Cardiac fibroblast (primary cell): Measurements from ENCODE around the gene SNX18.

ENCODE experiments used
- DNase-seq, 2 donors: peaks; one replicate each; pipeline versions ENCODE4 v3.0.0 to v3.0.0-alpha.2; 2010; ENCODE audit warnings: low read depth in 2 of 2
- H3K4me3 ChIP-seq, 2 donors: replicated peaks in 1 of 2; 1 replicate in 1 of 2; 2 replicates in 1 of 2; pipeline ENCODE4 v1.5.1; 2011; ENCODE audit warnings: low read depth in 2 of 2, low read length in 2 of 2, mild to moderate bottlenecking in 2 of 2, moderate library complexity in 1 of 2
- CTCF ChIP-seq: IDR thresholded peaks from one replicate; pipeline ENCODE4 v1.5.1; 2011; ENCODE audit warnings: low read depth, mild to moderate bottlenecking, low read length, inconsistent platforms

SNX18 gene, protein sequence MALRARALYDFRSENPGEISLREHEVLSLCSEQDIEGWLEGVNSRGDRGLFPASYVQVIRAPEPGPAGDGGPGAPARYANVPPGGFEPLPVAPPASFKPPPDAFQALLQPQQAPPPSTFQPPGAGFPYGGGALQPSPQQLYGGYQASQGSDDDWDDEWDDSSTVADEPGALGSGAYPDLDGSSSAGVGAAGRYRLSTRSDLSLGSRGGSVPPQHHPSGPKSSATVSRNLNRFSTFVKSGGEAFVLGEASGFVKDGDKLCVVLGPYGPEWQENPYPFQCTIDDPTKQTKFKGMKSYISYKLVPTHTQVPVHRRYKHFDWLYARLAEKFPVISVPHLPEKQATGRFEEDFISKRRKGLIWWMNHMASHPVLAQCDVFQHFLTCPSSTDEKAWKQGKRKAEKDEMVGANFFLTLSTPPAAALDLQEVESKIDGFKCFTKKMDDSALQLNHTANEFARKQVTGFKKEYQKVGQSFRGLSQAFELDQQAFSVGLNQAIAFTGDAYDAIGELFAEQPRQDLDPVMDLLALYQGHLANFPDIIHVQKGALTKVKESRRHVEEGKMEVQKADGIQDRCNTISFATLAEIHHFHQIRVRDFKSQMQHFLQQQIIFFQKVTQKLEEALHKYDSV

GRCh38 chr5:54517512-54518145, at the start of gene SNX18:
SNX18 (plus strand) TSS chr5:54517759; CDS start chr5:54517953, 194 bp downstream.
- TF ChIP-seq CTCF = peak; percentile 66
- DNase-seq = peak; percentile 92 to 97
- H3K4me3 ChIP-seq = peak within 1 kb of the TSS; percentile 65 to 77

- peak; percentile 16 to 22 for DNase-seq
- H3K4me3 ChIP-seq = peak overlapping the region in 1 of 2 donors; percentile 15
- TF ChIP-seq CTCF = no peak
Measured at GRCh38 chr5:54469622-54470021, 47.9 kb upstream of the SNX18 start.

- TF ChIP-seq CTCF = no peak
- peak overlapping the region in 1 of 2 donors; percentile 15 for H3K4me3 ChIP-seq
Measured at GRCh38 chr5:54470128-54470527, 47.4 kb upstream of the SNX18 start.

DNA sequence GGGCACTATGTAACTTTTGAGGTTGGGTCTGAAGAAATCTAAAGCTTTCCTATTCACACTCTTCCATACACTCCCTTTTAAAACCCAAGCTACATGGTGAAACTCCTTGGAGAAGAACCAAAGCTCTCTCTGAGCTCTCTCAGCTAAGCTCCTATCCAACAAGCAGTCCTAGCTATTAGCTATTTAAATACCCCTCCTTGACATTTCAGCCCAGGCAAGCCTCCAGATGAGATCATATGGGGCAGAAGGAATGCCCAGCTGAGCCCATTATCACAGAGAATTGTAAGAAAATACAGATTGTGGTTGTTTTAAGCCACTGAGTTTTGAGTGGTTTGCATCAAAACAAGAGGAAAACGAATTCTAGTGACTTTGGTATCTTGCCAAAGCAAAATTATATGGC, 46.9 kb upstream of the SNX18 start:
- DNase-seq = peak; percentile 30 to 83
- TF ChIP-seq CTCF = no peak
- no peak overlapping the region for H3K4me3 ChIP-seq

More at GRCh38 chr5:54470128-54470527, 47.4 kb upstream of the SNX18 start:
- DNase-seq = peak; percentile 44 to 50

DNA sequence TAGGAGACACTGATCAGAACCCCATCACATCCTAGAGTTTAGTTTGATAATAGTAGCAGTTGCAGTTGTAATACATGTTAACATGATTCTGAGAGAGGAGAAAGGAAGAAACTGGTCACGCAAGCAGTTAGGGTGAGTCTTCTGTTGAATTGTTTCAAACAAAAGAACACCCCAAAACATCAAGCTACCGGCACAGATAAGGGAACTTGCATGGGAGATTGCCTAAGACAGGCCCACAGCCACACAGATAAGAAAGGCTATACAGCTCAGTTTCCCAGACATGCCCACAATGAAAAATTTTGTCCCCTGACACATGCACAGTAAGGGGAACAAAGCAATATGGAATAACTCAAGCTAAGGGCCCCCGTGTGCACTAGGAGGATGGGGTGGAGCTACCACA, 46.2 kb upstream of the SNX18 start:
- no peak overlapping the region for H3K4me3 ChIP-seq
- no peak for TF ChIP-seq CTCF
- DNase-seq = no peak

- no peak for TF ChIP-seq CTCF
- no peak overlapping the region for H3K4me3 ChIP-seq
- DNase-seq = peak in 1 of 2 donors; percentile 7
Measured at GRCh38 chr5:54476682-54477081, 40.9 kb upstream of the SNX18 start.
